GM23248 (cell line): ENCODE data around the gene SPTSSA.

Source experiments
- EZH2 ChIP-seq: fragments of 200-600 bp; sonication (generic); IDR thresholded peaks from 2 replicates; pipeline ENCODE4 v1.6.1; 2018; ENCODE audit warnings: antibody characterized with exemption, mild to moderate bottlenecking; ENCODE audit not compliant: insufficient read depth, poor library complexity, severe bottlenecking
- EZH2phosphoT487 ChIP-seq: fragments of 200-600 bp; sonication (generic); IDR thresholded peaks from 2 replicates; pipeline ENCODE4 v1.6.1; 2018; ENCODE audit warnings: antibody characterized with exemption, moderate library complexity, mild to moderate bottlenecking, low read depth; ENCODE audit not compliant: insufficient read depth

- no peak for TF ChIP-seq EZH2
- no peak for TF ChIP-seq EZH2phosphoT487
Observed at GRCh38 chr14:34479694-34480093, 17.7 kb upstream of the SPTSSA start.
